Cardiac ventricle fibroblast (primary cell): ENCODE measurements around the gene MED17. TPM values are rescaled to one million over a fixed set of nuclear protein-coding genes. Genes with fewer than 3 reads are reported as not detected.

Experiments
- total RNA-seq: library from RNA; depleted of rRNA; stranded (reverse); fragments of >200 nt; gene quantifications from 2 replicates; pipeline ENCODE4 v1.2.3, GENCODE V29; 2015

The MED17 gene
- total RNA-seq, result 19.7 and 21.3 TPM in 2 replicates

DNA sequence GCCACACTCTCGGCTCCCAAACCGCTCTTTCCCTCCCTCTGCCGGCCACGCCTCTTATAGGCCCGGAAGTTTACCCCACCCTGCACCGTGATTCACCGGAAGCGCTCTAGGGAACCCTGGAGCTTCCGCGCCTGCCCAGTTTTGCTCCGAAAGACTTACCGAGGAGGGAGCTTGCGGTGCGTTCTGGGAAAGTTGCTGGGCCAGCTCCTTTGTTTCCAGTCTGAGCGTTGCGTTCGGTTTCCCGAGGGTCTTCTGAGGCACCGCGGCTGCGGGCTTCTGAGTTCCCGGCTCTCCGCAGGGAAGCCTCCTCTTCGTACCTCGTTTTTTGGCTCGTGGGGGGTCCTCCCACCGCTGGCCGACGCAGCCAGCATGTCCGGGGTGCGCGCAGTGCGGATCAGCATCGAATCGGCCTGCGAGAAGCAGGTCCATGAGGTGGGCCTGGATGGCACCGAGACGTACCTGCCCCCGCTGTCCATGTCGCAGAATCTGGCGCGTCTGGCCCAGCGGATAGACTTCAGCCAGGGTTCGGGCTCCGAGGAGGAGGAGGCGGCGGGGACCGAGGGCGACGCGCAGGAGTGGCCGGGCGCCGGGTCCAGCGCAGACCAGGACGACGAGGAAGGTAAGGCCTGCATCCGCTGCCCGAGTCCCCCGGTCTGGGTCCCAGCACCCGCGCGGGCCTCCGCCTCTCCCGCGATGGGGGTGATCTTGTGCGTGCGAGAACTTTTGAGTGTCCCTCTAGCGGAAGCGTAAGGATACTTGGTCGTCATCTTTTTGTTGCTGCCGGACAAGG is at the start of gene MED17:
Gene MED17, plus strand, starts transcription at position 138 of the 790 bp plus-strand sequence. Its CDS starts 232 bp downstream, at position 370.

DNA sequence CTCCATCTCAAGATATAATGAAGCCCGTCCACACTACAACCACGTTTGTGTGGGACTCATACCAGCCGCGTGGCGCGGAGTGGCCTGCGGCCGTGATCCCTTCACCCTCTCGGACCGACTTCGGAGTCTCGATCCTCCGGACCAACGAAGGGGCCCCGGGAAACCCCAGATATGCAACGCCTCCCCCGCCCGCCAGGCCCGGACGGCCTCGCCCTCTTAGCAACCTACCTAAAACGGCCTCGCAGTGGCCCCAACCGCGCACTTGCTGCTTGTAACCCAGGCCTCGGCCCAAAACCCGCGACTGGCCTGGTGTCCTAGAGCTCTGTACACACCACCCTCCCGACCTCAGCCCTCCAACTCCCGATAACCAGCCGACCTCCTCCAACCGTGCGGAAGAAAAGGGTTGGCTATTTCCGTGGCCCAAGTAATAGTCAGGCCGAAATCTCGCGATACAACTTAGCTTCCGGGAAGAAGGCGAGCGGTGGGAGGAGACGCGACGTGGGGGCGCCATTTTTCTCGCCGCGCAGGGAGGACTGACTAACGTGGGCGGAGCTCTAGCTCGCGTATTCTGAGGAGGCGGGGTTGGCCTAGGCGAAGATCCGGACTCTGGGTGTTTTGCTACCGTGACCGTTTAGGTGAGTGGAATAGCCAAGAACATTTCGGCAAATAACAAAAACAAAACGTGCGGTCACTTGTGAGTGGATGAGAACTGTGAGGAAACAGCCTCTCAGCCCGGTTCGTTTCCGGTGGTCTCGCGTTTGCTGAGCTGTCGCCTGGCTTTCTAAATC is 42.8 kb upstream of the MED17 start, which contains the start of the genes C11orf54 and TAF1D:
Gene C11orf54, plus strand, starts transcription at position 579 of the 788 bp plus-strand sequence. CDS start 5,722 bp downstream, outside the sequence.
Gene TAF1D, minus strand, starts transcription at position 402 of the 788 bp plus-strand sequence. CDS start 2,191 bp downstream, outside the sequence.

DNA sequence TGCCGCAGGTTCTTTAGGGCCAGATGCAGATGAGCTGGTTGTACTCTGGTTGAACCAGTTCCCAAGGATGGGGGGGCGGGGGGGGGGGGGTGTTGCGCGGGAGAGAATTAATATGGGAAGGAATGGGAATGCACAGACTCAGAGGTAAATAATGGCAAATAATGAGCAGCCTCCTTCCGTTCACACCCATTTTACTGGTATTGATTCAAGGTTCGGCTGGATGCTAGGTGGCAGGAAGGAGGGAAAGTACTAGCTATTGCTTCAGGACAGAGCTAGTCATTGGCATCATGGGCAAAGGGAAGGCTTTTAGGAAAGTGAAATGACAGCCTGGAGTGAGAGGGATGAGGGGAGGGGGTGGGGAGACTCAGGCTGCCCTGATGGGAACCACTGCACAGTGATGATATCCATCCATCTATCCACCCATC is 66.5 kb downstream of the MED17 start, which contains the start of gene VSTM5:
Gene VSTM5, minus strand, starts transcription at position 25 of the 425 bp plus-strand sequence. CDS start 116 bp downstream, outside the sequence.

Other genes starting within 250 kb of the MED17 start
- 4.9 and 10.8 TPM in 2 replicates for gene SMCO4, start 240.9 kb upstream of the MED17 start, total RNA-seq
- 6.5 and 6.7 TPM in 2 replicates for gene CEP295, start 122.6 kb upstream of the MED17 start, total RNA-seq
- 61.0 and 63.8 TPM in 2 replicates for gene TAF1D, start 42.8 kb upstream of the MED17 start, total RNA-seq
- gene C11orf54, start 42.6 kb upstream of the MED17 start, total RNA-seq, result 15.9 and 28.8 TPM in 2 replicates
- gene VSTM5, start 66.3 kb downstream of the MED17 start, total RNA-seq, result not detected in 2 replicates
- gene HEPHL1, start 237.1 kb downstream of the MED17 start, total RNA-seq, result not detected in 2 replicates